GM21360 (cell line): Measurements from ENCODE around the gene ESR1.

Experiments used
- ATAC-seq: cut with Tn5 transposase; IDR thresholded peaks from one replicate; pipeline ENCODE4 v1.9.1; 2021; ENCODE audit warnings: mild to moderate bottlenecking, moderate library complexity; ENCODE audit not compliant: unreplicated experiment

ESR1 gene

DNA sequence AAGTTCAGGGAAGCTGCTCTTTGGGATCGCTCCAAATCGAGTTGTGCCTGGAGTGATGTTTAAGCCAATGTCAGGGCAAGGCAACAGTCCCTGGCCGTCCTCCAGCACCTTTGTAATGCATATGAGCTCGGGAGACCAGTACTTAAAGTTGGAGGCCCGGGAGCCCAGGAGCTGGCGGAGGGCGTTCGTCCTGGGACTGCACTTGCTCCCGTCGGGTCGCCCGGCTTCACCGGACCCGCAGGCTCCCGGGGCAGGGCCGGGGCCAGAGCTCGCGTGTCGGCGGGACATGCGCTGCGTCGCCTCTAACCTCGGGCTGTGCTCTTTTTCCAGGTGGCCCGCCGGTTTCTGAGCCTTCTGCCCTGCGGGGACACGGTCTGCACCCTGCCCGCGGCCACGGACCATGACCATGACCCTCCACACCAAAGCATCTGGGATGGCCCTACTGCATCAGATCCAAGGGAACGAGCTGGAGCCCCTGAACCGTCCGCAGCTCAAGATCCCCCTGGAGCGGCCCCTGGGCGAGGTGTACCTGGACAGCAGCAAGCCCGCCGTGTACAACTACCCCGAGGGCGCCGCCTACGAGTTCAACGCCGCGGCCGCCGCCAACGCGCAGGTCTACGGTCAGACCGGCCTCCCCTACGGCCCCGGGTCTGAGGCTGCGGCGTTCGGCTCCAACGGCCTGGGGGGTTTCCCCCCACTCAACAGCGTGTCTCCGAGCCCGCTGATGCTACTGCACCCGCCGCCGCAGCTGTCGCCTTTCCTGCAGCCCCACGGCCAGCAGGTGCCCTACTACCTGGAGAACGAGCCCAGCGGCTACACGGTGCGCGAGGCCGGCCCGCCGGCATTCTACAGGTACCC is at the start of gene ESR1:
Gene ESR1 (plus strand): TSS at position 170 of the 858 bp plus-strand sequence. CDS start 231 bp downstream, at position 401.
- no peak for ATAC-seq

DNA sequence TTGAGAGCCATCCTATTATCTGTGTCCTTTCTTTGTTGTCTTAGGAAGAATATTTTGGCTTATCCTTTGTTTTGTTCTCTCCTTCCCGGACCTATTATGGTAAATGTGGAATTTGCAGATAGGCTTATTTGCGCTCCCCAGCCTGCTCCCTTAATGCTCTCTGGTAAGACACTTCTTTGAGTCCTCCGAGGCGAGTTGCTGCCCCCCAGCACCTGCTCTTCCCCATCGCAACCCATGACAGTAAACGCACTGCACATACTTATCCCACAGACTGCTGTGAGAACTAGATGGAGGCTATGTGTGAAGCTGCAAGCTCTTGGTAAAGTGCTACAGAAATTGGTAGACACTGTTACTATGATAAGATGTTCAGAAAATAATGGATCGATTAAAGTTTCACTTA is 47.0 kb upstream of the ESR1 start:
- no peak for ATAC-seq

DNA sequence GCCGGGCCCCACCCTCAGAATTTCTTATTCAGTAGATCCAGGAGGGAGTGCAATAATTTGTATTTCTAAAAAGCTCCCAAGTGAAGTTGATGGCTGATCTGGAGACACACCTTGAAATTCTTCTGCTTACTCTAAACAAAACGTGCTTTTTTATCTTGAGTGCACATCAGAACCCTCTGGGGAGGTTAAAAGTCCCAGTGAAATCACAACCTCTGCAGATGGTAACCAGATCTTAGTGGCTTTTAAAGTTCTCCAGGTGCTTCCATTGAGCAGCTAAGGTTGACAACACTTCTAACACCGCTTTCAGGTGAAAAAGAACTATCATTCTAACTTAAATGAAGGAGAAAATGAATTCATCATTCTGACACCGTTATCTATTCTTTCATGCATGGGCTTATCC is 45.6 kb upstream of the ESR1 start:
- ATAC-seq: no peak

DNA sequence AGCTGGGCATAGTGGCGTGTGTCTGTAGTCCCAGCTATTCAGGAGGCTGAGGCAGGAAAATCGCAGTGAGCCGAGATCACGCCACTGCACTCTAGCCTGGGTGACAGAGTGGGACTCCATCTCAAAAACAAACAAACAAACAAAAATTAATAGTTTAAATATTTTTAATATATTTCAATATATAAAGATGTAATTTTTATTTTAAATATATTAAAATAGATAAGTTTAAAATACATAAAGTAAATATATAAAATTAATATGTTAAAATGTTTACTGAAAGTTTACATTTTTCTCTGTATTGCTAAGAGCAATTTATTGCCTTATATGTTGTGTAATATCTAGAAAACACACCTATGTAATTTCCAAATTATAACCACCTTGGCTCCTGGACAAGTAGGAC is 44.7 kb upstream of the ESR1 start:
- no peak for ATAC-seq

DNA sequence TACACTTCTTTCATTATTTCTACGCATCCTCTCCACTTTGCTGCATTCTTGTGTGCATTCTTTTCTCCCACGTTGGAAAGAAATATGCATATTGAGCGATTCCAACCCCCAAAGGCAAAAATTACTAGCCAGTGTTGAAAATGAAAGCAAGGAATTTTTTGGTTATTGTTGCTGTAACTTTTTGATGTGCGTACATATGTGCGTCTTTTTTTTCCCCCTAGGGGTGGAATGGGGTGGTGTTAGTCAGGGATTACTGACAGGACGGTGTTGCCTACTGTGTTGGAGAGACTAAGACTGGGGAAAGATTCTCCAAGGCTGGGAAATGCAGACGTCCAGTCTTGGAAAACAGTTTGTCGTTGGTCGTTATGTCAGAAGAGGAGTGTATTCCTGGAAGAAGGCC is 44.2 kb upstream of the ESR1 start:
- no peak for ATAC-seq

DNA sequence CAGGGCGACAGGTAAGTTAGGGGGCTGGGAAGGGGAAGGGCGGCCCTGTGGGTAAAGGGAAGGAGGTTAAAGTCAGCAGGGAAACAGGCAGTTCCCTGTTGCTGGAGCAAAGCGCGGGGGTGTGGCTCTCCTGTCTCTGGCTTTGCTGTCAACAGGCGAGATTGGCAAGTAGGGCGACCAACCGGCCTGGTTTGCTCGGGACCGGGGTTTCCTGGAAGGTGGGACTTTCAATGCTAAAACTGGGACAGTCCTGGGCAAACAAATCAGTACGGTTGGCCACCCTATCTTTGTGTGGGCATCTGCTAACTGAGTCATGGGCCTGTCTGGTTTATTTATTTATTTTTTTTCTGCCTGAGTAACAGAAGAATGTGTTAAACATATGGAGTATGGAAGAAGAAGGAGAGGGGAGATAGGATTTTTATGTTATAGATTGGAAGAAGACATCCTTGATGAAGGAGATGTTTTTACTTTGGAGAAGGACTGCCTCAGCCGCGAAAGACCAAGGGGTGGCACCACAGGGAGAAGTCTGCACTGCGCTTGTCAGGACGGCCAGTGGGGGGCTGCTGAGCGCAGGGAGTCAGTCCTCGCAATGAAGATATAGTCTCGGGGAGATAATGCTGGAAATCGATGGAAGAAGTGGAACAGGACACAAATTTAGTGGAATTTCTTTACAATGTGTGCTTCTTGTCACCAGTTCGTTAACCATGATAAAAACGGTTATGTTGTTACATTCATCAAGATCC is 43.4 kb upstream of the ESR1 start:
- peak; percentile 85 for ATAC-seq

DNA sequence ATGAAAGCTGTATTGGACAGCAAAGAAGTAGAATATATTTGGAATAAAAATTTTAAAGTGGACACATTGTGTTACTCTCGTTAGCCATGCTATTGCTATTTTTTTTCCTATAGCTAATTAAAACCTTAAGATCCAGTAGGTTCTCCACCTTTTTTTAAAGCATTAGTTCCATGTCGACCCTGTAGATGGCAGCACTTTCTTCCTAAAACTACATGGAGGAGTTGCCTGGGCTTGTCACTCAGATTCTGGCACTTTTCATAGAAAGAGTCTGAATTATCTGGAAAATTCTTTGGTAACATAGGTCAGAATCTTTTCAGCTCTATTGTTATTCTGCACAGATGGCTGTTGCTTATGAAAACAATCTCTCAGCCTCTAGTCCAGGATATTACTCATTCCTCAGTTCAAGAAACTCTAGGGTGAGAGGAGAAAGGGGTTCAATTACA is 42.0 kb upstream of the ESR1 start:
- no peak for ATAC-seq

DNA sequence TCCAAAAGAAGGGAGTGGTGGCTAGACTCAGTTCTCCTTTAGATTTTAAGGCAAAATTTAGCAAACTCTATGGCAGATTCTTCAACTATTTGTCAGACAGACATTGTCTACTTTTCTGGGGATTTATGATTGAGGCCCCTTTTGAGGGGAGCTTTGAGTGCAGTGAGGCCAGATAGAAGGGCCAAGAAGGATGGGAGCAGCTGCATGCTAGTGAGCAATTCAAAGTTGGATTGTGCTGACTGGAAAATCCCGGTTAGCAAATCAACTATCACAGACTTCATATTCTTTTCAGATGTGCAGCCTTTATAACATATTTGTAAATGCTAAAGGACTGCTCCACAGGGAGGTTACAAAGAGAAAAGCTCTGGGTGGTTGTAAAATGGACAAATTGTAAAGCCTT is 35.0 kb upstream of the ESR1 start:
- ATAC-seq: no peak

DNA sequence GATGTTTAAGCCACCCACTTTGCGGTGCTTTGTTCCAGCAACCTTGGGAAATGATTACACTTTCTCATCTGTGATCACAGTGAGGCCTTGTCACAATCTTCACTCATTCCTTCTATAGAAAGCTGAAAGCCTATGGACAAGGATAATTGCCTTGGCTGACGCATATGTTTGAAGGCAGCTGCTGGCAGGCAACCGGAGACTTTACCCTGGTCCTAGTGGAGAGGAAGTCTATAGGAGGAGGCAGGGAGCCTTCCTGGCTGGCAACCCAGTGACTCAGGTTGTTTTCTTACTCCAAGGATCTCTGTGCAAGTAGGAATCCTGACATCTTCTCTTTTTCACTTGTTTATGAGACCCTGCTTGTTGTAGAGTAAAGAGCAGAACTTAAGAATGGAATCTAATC is 34.1 kb upstream of the ESR1 start:
- ATAC-seq: no peak

DNA sequence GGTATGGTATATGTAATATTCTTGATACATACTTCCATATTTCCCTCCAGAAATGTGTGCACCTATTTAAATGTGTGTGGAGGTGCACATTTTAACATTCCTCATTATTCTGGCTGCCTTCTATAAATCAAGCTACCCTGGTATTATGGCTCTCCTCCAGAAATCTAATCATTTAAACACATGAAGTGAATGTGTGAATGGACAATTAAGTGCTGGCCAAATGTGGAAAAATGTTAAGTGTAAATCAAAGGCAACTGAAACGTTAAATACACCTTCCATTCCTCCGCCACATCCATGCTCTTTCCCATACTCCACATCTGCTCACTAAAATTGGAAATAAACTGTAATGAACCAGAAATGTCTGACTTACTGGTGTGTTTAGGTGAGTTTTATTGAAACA is 24.9 kb upstream of the ESR1 start:
- ATAC-seq: no peak

DNA sequence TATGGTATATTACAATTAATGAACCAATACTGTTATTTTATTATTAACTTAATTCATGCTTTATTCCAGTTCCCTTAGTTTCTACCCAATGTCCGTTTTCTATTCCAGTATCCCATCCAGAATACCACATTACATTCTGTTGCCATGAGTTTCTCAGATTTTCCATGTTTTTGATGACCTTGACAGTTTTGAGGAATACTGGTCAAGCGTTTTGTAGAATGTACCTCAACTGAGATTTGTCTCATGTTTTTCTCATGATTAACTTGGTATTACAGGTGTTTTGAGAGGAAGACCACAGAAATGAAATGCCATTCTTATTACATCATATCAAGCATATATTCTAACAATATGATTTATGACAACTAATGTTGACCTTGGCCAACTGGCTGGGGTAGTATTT is 23.8 kb upstream of the ESR1 start:
- no peak for ATAC-seq

DNA sequence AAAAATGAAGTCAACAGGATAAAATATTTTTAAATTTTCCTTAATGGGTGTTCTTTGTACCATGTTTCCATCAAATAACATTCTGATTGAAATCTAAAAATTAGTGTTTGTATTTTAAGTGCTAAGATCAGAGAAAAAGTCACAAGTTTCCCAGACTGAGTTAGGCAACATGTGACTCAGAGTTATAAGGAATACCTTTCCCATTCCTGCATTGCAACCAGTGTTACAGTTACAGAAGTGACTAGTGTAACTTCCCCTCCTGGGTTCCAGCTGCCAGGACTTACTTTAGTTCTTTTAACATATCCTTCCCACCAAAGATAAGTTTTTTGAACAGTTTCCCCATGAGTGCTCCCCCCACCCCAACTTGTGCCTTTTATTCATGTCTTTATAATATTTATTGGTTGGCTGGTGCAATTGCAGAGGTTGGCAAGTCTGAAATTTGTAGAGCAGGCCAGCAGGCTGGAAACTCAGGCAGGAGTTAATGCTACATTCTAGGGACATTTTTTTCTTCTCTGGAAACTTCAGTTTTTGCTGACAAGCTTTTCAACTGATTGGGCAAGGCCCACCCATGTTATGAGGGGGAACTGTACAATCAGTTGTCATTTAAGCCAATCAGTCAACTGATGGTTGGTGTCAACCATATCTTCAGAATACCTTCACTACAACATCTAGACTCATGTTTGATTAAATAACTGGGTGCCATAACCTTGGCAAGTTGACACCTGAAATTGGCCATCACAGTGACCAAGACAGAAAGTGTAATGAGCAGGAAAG is 22.9 kb upstream of the ESR1 start:
- ATAC-seq: no peak

DNA sequence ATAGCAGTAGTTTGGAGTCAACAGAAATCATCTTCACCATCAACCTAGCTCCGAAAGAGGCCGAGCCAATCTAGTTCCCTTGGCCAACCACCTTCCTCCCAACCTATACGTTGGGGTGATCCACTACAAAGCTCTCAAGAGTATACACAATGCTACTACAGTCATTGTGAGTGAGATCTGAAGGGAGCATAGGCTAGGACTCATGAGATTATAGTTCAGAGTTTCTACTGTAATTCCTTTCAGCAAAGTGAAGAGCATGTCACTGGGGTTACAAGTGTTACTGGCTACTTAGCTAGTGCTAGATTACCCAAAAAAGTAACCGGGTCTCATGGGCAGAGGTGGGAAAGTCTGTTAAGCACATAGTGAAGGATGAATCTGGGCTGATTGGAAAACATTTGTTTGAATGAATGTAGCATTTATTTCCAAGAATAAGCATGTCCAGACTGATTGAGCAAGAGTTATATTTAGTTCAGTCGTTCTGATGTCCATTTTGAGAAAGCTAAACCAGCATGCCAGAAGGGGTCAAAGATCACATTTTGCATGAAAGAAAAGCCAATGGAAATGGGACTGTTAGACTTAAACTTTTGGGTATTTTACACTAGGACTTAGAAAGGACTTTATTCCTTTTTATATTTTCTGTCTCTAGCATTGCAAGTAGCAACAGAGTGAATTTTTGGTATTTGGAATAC is 10.5 kb upstream of the ESR1 start:
- no peak for ATAC-seq

DNA sequence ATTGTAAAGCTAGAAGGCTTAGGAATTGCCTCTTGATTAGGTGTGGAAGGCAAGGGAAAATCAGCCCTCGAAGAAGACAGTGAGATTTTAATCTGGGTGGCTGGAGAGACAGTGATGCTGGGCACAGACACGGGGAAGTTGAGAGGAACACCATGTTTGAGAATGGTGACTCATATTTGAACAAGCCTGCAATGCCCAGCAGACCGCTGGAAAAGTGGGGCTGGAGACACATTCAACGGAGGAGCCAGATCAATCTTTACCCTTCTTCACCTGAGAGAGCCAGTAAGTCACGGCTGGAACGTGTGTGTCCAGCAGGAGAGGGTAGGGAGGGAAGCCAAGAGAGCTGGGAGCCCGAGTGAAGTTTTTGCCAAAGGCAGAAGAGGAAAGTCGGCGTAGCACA is 3.7 kb upstream of the ESR1 start:
- no peak for ATAC-seq

DNA sequence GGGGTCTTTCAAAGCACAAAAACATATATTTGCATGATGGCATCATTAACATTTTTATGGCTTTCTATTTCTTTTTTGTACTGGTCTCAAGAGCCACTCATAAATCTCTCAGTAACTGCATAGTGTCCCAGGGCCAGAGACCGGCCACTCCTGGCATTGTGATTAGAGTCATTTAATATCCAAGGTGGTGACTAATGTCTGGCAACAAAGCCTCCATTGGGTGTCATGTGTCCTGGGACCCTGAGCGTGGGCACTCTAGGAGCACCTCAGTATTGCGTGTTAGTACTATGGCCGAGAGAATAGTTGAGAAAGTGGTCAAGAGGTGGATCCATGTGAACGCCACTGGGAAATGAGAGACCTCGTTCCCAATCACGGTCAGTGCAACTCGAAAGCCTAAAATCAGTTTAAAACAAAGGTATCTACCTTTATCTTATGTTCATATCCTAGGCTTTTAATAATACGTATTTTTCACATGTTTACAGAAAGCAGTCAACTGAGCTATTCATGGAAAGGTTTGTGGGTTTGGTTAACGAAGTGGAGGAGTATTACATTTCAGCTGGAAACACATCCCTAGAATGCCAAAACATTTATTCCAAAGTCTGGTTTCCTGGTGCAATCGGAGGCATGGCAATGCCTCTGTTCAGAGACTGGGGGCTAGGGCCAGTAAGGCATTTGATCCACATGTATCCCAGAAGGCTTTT is 2.7 kb upstream of the ESR1 start:
- no peak for ATAC-seq

DNA sequence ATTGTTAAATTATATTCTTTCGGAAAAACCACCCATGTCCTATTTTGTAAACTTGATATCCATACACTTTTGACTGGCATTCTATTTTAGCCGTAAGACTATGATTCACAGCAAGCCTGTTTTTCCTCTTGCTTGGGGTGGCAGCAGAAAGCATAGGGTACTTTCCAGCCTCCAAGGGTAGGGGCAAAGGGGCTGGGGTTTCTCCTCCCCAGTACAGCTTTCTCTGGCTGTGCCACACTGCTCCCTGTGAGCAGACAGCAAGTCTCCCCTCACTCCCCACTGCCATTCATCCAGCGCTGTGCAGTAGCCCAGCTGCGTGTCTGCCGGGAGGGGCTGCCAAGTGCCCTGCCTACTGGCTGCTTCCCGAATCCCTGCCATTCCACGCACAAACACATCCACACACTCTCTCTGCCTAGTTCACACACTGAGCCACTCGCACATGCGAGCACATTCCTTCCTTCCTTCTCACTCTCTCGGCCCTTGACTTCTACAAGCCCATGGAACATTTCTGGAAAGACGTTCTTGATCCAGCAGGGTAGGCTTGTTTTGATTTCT is 2.1 kb upstream of the ESR1 start:
- ATAC-seq: no peak

DNA sequence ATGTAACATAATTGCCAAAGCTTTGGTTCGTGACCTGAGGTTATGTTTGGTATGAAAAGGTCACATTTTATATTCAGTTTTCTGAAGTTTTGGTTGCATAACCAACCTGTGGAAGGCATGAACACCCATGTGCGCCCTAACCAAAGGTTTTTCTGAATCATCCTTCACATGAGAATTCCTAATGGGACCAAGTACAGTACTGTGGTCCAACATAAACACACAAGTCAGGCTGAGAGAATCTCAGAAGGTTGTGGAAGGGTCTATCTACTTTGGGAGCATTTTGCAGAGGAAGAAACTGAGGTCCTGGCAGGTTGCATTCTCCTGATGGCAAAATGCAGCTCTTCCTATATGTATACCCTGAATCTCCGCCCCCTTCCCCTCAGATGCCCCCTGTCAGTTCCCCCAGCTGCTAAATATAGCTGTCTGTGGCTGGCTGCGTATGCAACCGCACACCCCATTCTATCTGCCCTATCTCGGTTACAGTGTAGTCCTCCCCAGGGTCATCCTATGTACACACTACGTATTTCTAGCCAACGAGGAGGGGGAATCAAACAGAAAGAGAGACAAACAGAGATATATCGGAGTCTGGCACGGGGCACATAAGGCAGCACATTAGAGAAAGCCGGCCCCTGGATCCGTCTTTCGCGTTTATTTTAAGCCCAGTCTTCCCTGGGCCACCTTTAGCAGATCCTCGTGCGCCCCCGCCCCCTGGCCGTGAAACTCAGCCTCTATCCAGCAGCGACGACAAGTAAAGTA is 547 bp upstream of the ESR1 start:
- ATAC-seq: no peak

DNA sequence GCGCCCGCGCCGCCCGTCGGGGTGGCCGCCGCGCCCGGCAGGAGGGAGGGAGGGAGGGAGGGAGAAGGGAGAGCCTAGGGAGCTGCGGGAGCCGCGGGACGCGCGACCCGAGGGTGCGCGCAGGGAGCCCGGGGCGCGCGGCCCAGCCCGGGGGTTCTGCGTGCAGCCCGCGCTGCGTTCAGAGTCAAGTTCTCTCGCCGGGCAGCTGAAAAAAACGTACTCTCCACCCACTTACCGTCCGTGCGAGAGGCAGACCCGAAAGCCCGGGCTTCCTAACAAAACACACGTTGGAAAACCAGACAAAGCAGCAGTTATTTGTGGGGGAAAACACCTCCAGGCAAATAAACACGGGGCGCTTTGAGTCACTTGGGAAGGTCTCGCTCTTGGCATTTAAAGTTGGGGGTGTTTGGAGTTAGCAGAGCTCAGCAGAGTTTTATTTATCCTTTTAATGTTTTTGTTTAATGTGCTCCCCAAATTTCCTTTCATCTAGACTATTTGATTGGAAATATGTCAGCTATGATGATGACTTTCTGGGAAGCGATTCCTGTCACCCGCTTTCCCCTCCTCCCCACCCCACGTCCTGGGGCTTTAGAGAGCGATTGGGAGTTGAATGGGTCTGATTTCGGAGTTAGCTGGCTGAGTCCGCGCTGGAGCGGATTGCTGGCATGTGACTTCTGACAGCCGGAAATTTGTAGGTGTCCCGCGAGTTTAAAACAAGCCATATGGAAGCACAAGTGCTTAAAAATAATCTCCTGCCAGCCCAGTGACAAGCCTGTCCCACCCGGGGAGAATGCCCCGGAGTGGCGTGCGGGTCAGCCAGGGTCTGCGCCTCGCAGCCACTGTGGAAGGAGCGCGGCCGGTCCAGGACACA is 1.1 kb downstream of the ESR1 start:
- ATAC-seq: no peak
